Skeletal muscle tissue (tissue), 4 donors: Measurements from ENCODE around the gene PON2. TPM values are rescaled to one million over a fixed set of nuclear protein-coding genes. Genes with fewer than 3 reads are reported as not detected.
"Not testable (repeated sequence)": the region's sequence is repeated elsewhere in the genome, so short reads cannot be mapped to it uniquely, and the experiment has no call there.

Source experiments
- H3K27ac ChIP-seq: one replicate; pipeline ENCODE4 v1.7.0; 2013; ENCODE audit warnings: mild to moderate bottlenecking, low read depth, low read length, inconsistent platforms
- H3K27me3 ChIP-seq, 3 donors: one replicate each; pipeline ENCODE4 v1.7.0; 2013; ENCODE audit warnings: low read length in 3 of 3; ENCODE audit not compliant: control insufficient read depth in 3 of 3, insufficient read depth in 3 of 3
- H3K36me3 ChIP-seq, 3 donors: one replicate each; pipeline ENCODE4 v1.7.0; 2013; ENCODE audit warnings: low read length in 3 of 3; ENCODE audit not compliant: control insufficient read depth in 3 of 3, insufficient read depth in 3 of 3
- H3K4me1 ChIP-seq, 3 donors: one replicate each; pipeline ENCODE4 v1.7.0; 2013; ENCODE audit warnings: low read length in 3 of 3, mild to moderate bottlenecking in 3 of 3; ENCODE audit not compliant: control insufficient read depth in 3 of 3, insufficient read depth in 3 of 3
- H3K4me3 ChIP-seq, 3 donors: one replicate each; pipeline ENCODE4 v1.7.0; 2013; ENCODE audit warnings: low read length in 3 of 3
- H3K9ac ChIP-seq, 3 donors: one replicate each; pipeline ENCODE4 v1.7.0; 2013; ENCODE audit warnings: low read length in 3 of 3, mild to moderate bottlenecking in 3 of 3, moderate library complexity in 2 of 3, low read depth in 1 of 3
- H3K9me3 ChIP-seq, 3 donors: one replicate each; pipeline ENCODE4 v1.7.0; 2013; ENCODE audit warnings: low read length in 3 of 3; ENCODE audit not compliant: control insufficient read depth in 3 of 3
- total RNA-seq: library from RNA; depleted of rRNA; stranded (reverse); fragments of >200 nt; gene quantifications from one replicate; pipeline ENCODE4 v1.2.3, GENCODE V29; 2014
- donor health status: Osteomylitis.

Gene PON2
- total RNA-seq, 1 donor from 2014 or later: 53.8 TPM

GRCh38 chr7:95472581-95473161 is 37.8 kb upstream of the PON2 start:
- H3K9me3 ChIP-seq: no peaks in the 10 kb centered on the region
- no peaks in the 10 kb centered on the region for H3K27me3 ChIP-seq
- H3K4me1 ChIP-seq: peaks cover 0 to 12% (median 4%) of the 10 kb centered on the region in 3 donors
- H3K4me3 ChIP-seq: no peak overlapping the region
- no peak overlapping the region for H3K9ac ChIP-seq
- H3K27ac ChIP-seq: no peak overlapping the region
- no peaks in the 10 kb centered on the region for H3K36me3 ChIP-seq

GRCh38 chr7:95471071-95471470 is 36.2 kb upstream of the PON2 start:
- no peak overlapping the region for H3K9ac ChIP-seq
- peaks cover 0 to 7% (median 3%) of the 10 kb centered on the region in 3 donors for H3K4me1 ChIP-seq
- no peaks in the 10 kb centered on the region for H3K9me3 ChIP-seq
- H3K27ac ChIP-seq: no peak overlapping the region
- H3K27me3 ChIP-seq: no peaks in the 10 kb centered on the region
- no peaks in the 10 kb centered on the region for H3K36me3 ChIP-seq
- no peak overlapping the region for H3K4me3 ChIP-seq

DNA sequence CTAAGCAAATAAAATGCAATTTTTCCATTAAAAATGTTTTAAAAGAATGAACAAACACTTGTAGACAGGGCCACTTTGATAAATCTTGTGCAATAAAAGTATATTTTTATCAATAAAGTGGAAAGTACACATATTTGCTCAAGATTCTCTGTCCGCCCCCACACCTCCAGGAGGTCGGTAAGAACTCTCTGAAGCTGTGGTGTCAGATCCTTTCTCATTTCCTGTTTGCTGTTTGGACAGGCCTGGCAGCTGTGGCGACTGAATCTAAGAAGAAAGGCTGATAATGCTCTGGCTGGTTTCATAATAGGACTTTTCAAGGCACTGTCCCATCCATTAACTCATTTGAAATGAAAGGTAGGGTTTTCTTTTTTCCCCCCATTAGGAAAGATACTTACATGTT is 35.6 kb upstream of the PON2 start:
- Histone ChIP-seq H3K9ac (no peak overlapping the region), H3K27ac (no peak overlapping the region), H3K27me3 (no peaks in the 10 kb centered on the region), H3K36me3 (no peaks in the 10 kb centered on the region), H3K4me3 (no peak overlapping the region), H3K9me3 (no peaks in the 10 kb centered on the region), H3K4me1 (peaks cover 0 to 5% (median 0%) of the 10 kb centered on the region in 3 donors)

DNA sequence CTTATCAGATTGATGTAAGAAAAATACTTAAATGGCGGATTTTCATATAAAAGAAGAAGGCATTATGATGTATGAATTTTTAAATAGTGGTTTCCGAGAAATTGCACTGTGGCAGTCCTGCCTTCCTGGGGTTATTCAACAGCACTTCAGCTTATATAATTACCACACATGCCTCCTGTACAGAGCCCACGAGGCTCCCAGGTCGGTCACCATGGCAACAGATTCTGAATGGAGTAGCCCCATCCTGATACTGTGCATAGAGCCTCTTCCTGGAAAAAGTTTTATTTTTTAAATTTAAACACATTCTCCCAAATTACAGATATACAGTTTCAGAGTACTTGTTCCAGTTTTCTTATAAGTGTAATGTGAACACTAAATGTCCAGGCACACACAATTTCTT is 35.0 kb upstream of the PON2 start:
- Histone ChIP-seq H3K27me3 (no peaks in the 10 kb centered on the region), H3K4me1 (peaks cover 0 to 5% (median 0%) of the 10 kb centered on the region in 3 donors), H3K9ac (no peak overlapping the region), H3K9me3 (no peaks in the 10 kb centered on the region), H3K27ac (no peak overlapping the region), H3K36me3 (no peaks in the 10 kb centered on the region), H3K4me3 (no peak overlapping the region)

GRCh38 chr7:95469187-95469586 is 34.4 kb upstream of the PON2 start:
- Histone ChIP-seq H3K9me3 (no peaks in the 10 kb centered on the region), H3K9ac (no peak overlapping the region), H3K27me3 (no peaks in the 10 kb centered on the region), H3K4me3 (no peak overlapping the region), H3K4me1 (peaks cover 0 to 5% (median 0%) of the 10 kb centered on the region in 3 donors), H3K27ac (no peak overlapping the region), H3K36me3 (no peaks in the 10 kb centered on the region)

GRCh38 chr7:95467912-95468607 is 33.2 kb upstream of the PON2 start:
- Histone ChIP-seq H3K4me1 (peaks cover 0 to 5% (median 0%) of the 10 kb centered on the region in 3 donors), H3K27ac (no peak overlapping the region), H3K9ac (no peak overlapping the region), H3K4me3 (no peak overlapping the region), H3K27me3 (no peaks in the 10 kb centered on the region), H3K9me3 (no peaks in the 10 kb centered on the region), H3K36me3 (no peaks in the 10 kb centered on the region)

DNA sequence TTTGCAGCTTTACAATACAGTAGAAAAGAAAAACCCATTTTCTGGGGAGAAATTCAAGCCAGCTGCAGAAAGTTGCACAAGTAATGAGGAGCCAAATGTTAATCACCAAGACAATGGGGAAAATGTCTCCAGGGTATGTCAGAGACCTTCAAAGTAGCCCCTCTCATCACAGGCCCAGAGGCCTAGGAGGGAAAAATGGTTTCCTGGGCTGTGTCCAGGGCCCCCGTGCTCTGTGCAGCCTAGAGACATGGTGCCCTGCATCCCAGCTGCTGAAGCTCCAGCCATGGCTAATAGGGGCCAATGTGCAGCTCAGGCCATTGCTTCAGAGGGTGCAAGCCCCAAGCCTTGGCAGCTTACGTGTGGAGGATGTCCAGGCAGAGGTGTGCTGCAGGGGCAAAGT is 25.8 kb upstream of the PON2 start:
- H3K9me3 ChIP-seq, H3K4me3 ChIP-seq, H3K27me3 ChIP-seq, H3K36me3 ChIP-seq, H3K9ac ChIP-seq, H3K27ac ChIP-seq, H3K4me1 ChIP-seq: not testable (repeated sequence)

DNA sequence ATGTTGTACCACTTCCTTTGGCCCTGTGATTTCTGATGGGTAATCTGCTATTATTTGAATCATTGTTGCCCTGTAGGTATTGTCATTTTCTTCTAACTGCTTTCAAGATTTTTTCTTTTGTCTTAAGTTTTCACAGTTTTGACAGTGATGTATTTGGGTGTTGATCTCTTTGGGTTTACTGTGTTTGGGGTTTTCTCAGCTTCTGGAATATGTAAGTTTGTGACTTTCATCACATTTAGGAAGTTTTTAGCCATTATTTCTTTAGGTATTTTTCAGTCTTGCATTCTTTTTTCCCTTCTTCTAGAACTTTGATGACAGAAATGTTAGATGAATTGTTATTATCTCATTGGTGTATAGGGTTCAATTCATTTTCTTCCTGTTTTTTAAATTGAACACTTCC is 23.1 kb upstream of the PON2 start:
- Histone ChIP-seq H3K27me3 (no peaks in the 10 kb centered on the region), H3K27ac (no peak overlapping the region), H3K4me3 (no peak overlapping the region), H3K9ac (no peak overlapping the region), H3K9me3 (no peaks in the 10 kb centered on the region), H3K36me3 (no peaks in the 10 kb centered on the region), H3K4me1 (no peaks in the 10 kb centered on the region)

- Histone ChIP-seq H3K4me1 (no peaks in the 10 kb centered on the region), H3K27me3 (no peaks in the 10 kb centered on the region), H3K27ac (no peak overlapping the region), H3K9ac (no peak overlapping the region), H3K4me3 (no peak overlapping the region), H3K9me3 (no peaks in the 10 kb centered on the region), H3K36me3 (no peaks in the 10 kb centered on the region)
These were observed 19.7 kb upstream of the PON2 start for GRCh38 chr7:95454438-95455045.

DNA sequence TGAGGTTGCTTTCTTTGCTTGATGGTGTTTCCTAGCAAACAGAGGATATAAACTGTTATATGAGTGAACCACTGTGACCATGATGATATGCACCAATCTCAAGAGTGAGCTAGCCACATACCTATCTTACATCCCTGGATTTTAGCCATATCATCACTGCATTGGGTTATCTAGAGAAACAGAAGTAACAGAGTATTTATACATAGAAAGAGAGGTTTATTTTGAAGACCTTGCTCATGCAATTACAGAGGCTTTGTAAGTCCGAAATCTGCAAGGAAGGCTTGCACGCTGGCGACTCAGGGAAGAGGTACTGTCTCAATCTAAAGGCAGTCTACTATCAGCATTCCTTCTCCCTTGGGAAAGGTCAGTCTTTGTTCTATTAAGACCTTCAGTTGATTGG is 11.8 kb upstream of the PON2 start:
- H3K27ac ChIP-seq: no peak overlapping the region
- H3K9me3 ChIP-seq: no peaks in the 10 kb centered on the region
- no peaks in the 10 kb centered on the region for H3K4me1 ChIP-seq
- no peaks in the 10 kb centered on the region for H3K27me3 ChIP-seq
- H3K4me3 ChIP-seq: no peak overlapping the region
- no peak overlapping the region for H3K9ac ChIP-seq
- no peaks in the 10 kb centered on the region for H3K36me3 ChIP-seq
